B cell (primary cell): ENCODE results near the gene MBTPS1. TPM values are rescaled to one million over a fixed set of nuclear protein-coding genes. Genes with fewer than 3 reads are reported as not detected.

ENCODE experiments used
- ATAC-seq: fragments of 200-7000 bp; cut with Tn5 transposase; one replicate; pipeline ENCODE4 v1.10.0; 2021; ENCODE audit warnings: low read depth, mild to moderate bottlenecking, moderate number of reproducible peaks, moderate library complexity
- CTCF ChIA-PET: fragments of 350-600 bp; sonication (Branson Sonifier 250); formaldehyde crosslinking; loops from one replicate; lab custom pipeline; 2021; ENCODE audit warnings: antibody characterized with exemption, inconsistent platforms; lab: Charles Lee
- POLR2A ChIA-PET: fragments of 350-600 bp; sonication (Branson Sonifier 250); formaldehyde crosslinking; loops from one replicate; lab custom pipeline; 2021; ENCODE audit warnings: antibody characterized with exemption; lab: Charles Lee
- DNase-seq: peaks from one replicate; pipeline ENCODE4 v3.0.0; 2013
- H2AFZ ChIP-seq: 2 replicates; pipeline ENCODE4 v1.6.1; 2012; ENCODE audit warnings: mild to moderate bottlenecking, low read depth, low read length; ENCODE audit not compliant: insufficient read depth, poor library complexity, severe bottlenecking
- H3K27ac ChIP-seq, 2 donors: 1 replicate in 1 of 2; 2 replicates in 1 of 2; pipeline ENCODE4 v1.5.1; 2012 to 2013; ENCODE audit warnings: low read length in 2 of 2, mild to moderate bottlenecking in 2 of 2, moderate library complexity in 1 of 2
- H3K27me3 ChIP-seq, 4 experiments: fragments of 200-600 bp in 1 of 4; sonication (generic) in 1 of 4; replicated peaks in 1 of 4; 1 replicate in 2 of 4; 2 replicates in 2 of 4; pipeline versions ENCODE4 v1.6.1 to v1.7.0; 2013 to 2016; ENCODE audit warnings: low read length in 3 of 4, mild to moderate bottlenecking in 2 of 4, mixed read lengths in 1 of 4, moderate library complexity in 1 of 4; ENCODE audit not compliant: insufficient read depth in 4 of 4, control insufficient read depth in 3 of 4; ENCODE audit errors: control extremely low read depth in 1 of 4
- H3K36me3 ChIP-seq, 2 experiments: replicated peaks in 1 of 2; 1 replicate in 1 of 2; 2 replicates in 1 of 2; pipeline versions ENCODE4 v1.6.1 to v1.7.1; 2013; ENCODE audit warnings: low read length in 1 of 2; ENCODE audit not compliant: insufficient read depth in 2 of 2, control insufficient read depth in 1 of 2; ENCODE audit errors: control extremely low read depth in 1 of 2, extremely low read depth in 1 of 2
- H3K4me1 ChIP-seq, 2 donors: fragments of 200-600 bp in 1 of 2; sonication (generic) in 1 of 2; 1 replicate in 1 of 2; 2 replicates in 1 of 2; pipeline versions ENCODE4 v1.5.1 to v1.6.1; 2013 to 2017; ENCODE audit warnings: low read length in 2 of 2; ENCODE audit not compliant: control insufficient read depth in 2 of 2, insufficient read depth in 2 of 2
- H3K4me2 ChIP-seq: replicated peaks from 2 replicates; pipeline ENCODE3; 2012; ENCODE audit warnings: mild to moderate bottlenecking, low read depth, low read length; ENCODE audit not compliant: poor library complexity, severe bottlenecking
- H3K4me3 ChIP-seq, 5 experiments: fragments of 200-600 bp in 1 of 5; sonication (generic) in 1 of 5; 1 replicate in 3 of 5; 2 replicates in 2 of 5; pipeline versions ENCODE4 v1.5.1 to v1.7.0; 2011 to 2016; ENCODE audit warnings: low read length in 4 of 5, mild to moderate bottlenecking in 4 of 5, low read depth in 2 of 5, control low read depth in 1 of 5, moderate library complexity in 1 of 5; ENCODE audit not compliant: insufficient read depth in 1 of 5; ENCODE audit errors: control extremely low read depth in 1 of 5, extremely low read depth in 1 of 5
- H3K79me2 ChIP-seq: fragments of 200-600 bp; sonication (generic); one replicate; pipeline ENCODE4 v1.6.0; 2016; ENCODE audit warnings: low read length; ENCODE audit not compliant: control insufficient read depth, insufficient read depth
- H3K9ac ChIP-seq: fragments of 200-600 bp; sonication (generic); 2 replicates; pipeline ENCODE4 v1.6.1; 2017; ENCODE audit warnings: mild to moderate bottlenecking, low read length, moderate library complexity
- H3K9me3 ChIP-seq, 3 donors: one replicate each; pipeline versions ENCODE4 v1.6.1 to v1.7.1; 2013; ENCODE audit warnings: low read length in 2 of 3; ENCODE audit not compliant: control insufficient read depth in 2 of 3, insufficient read depth in 1 of 3; ENCODE audit errors: control extremely low read depth in 1 of 3
- H4K20me1 ChIP-seq: 2 replicates; pipeline ENCODE4 v1.6.0; 2012; ENCODE audit warnings: mild to moderate bottlenecking, low read length; ENCODE audit not compliant: insufficient read depth, control insufficient read depth, poor library complexity, severe bottlenecking
- H3K27ac Mint-ChIP-seq: one replicate; pipeline ENCODE4 v1.8.0; 2021; ENCODE audit warnings: mixed read lengths
- H3K27me3 Mint-ChIP-seq: one replicate; pipeline ENCODE4 v1.8.0; 2021; ENCODE audit warnings: mixed read lengths
- H3K4me1 Mint-ChIP-seq: one replicate; pipeline ENCODE4 v1.8.0; 2021; ENCODE audit warnings: mixed read lengths
- H3K4me3 Mint-ChIP-seq: one replicate; pipeline ENCODE4 v1.8.0; 2021; ENCODE audit warnings: mixed read lengths
- H3K9me3 Mint-ChIP-seq: one replicate; pipeline ENCODE4 v1.8.0; 2022; ENCODE audit warnings: mixed read lengths; ENCODE audit not compliant: insufficient read depth
- EZH2 ChIP-seq: IDR thresholded peaks from 2 replicates; pipeline ENCODE4 v1.6.1; 2012; ENCODE audit warnings: borderline replicate concordance, low read depth, mild to moderate bottlenecking, moderate library complexity, low read length; ENCODE audit not compliant: insufficient read depth, poor library complexity, severe bottlenecking
- WGBS: methylation state at CpG from one replicate; pipeline ENCODE4 v1.1.5; 2013; ENCODE audit warnings: missing lambda C conversion rate; ENCODE audit not compliant: insufficient coverage; 5-methylcytosine and 5-hydroxymethylcytosine counted together
- intact Hi-C: fragments of 100-400 bp; cut with micrococcal nuclease; formaldehyde crosslinking; loops from one replicate; pipeline ENCODE4 v1.10.0; 2022
- polyA plus RNA-seq: library from polyadenylated mRNA; depleted of rRNA; stranded (reverse); fragments of >200 nt; gene quantifications from 2 replicates; pipeline ENCODE4 v1.2.3, GENCODE V29; 2012
- total RNA-seq, 2 donors: library from RNA; stranded (reverse); fragments of 120-200 nt in 1 of 2; gene quantifications; 1 replicate in 1 of 2; 2 replicates in 1 of 2; pipeline versions ENCODE4 v1.2.3 to v1.2.4, GENCODE V29; 2013 to 2022
- TF ChIP-seq, protein P1 (sequence below): fragments of 200-600 bp; IDR thresholded peaks from one replicate; pipeline ENCODE4 v1.8.0; 2022; ENCODE audit warnings: antibody characterized with exemption, mild to moderate bottlenecking

Gene MBTPS1
- total and polyA plus RNA-seq, 2 donors (not counting 1 experiment from before 2014, with no cell fraction given) = 85.9 to 120 TPM

GRCh38 chr16:84068783-84069462, 47.8 kb downstream of the MBTPS1 start:
- Histone ChIP-seq H3K9me3 (no peaks in the 10 kb centered on the region), H3K36me3 (peaks cover 2 to 75% of the 10 kb centered on the region in 2 experiments), H4K20me1 (peaks cover 4% of the 10 kb centered on the region), H2AFZ (no peak overlapping the region), H3K79me2 (no peaks in the 10 kb centered on the region), H3K27ac (no peak overlapping the region), H3K4me3 (no peak overlapping the region), H3K27me3 (no peaks in the 10 kb centered on the region), H3K4me1 (no peaks in the 10 kb centered on the region), H3K9ac (no peak overlapping the region), H3K4me2 (no peak overlapping the region)
- no peaks in the 10 kb centered on the region for H3K27me3 Mint-ChIP-seq
- H3K27ac Mint-ChIP-seq = no peak overlapping the region
- no peak overlapping the region for H3K4me3 Mint-ChIP-seq
- TF ChIP-seq EZH2 = no peak
- TF ChIP-seq, protein P1, sequence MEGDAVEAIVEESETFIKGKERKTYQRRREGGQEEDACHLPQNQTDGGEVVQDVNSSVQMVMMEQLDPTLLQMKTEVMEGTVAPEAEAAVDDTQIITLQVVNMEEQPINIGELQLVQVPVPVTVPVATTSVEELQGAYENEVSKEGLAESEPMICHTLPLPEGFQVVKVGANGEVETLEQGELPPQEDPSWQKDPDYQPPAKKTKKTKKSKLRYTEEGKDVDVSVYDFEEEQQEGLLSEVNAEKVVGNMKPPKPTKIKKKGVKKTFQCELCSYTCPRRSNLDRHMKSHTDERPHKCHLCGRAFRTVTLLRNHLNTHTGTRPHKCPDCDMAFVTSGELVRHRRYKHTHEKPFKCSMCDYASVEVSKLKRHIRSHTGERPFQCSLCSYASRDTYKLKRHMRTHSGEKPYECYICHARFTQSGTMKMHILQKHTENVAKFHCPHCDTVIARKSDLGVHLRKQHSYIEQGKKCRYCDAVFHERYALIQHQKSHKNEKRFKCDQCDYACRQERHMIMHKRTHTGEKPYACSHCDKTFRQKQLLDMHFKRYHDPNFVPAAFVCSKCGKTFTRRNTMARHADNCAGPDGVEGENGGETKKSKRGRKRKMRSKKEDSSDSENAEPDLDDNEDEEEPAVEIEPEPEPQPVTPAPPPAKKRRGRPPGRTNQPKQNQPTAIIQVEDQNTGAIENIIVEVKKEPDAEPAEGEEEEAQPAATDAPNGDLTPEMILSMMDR = no peak
- H3K4me1 Mint-ChIP-seq = no peaks in the 10 kb centered on the region
- CTCF ChIA-PET = interaction anchor here (0.5 to 3.5 kb wide), 4 partner anchors 15 to 442 kb away, joined by 3 to 16 read pairs (median 6); no protein-coding TSS in a partner anchor
- DNase-seq (no peak), ATAC-seq (no peak)
- POLR2A ChIA-PET = no interaction called here
- intact Hi-C loops = loop anchor here (5.0 kb wide), 1 partner anchor 112 kb away; no protein-coding TSS in a partner anchor
- 96% methylated on average over 13 of the region's 13 CpGs for WGBS
- H3K9me3 Mint-ChIP-seq = no peaks in the 10 kb centered on the region

- no peak overlapping the region for H2AFZ ChIP-seq
- Mint-ChIP-seq H3K4me1 (no peaks in the 10 kb centered on the region), H3K27ac (no peak overlapping the region), H3K27me3 (no peaks in the 10 kb centered on the region), H3K4me3 (no peak overlapping the region), H3K9me3 (no peaks in the 10 kb centered on the region)
- TF ChIP-seq EZH2 = no peak
- TF ChIP-seq, protein P1 = no peak
- H3K4me3 ChIP-seq = no peak overlapping the region
- H4K20me1 ChIP-seq = peaks cover 4% of the 10 kb centered on the region
- 96% methylated on average over 5 of the region's 8 CpGs for WGBS
- DNase-seq = no peak
- H3K27me3 ChIP-seq = no peaks in the 10 kb centered on the region
- H3K4me2 ChIP-seq = no peak overlapping the region
- no peaks in the 10 kb centered on the region for H3K9me3 ChIP-seq
- no peaks in the 10 kb centered on the region for H3K4me1 ChIP-seq
- ChIA-PET CTCF (interaction anchor here (1.0 to 3.6 kb wide), 3 partner anchors 16 to 119 kb away, joined by 3 to 16 read pairs (median 13); partner anchors contain the start of gene TAF1C), POLR2A (no interaction called here)
- ATAC-seq = no peak
- intact Hi-C loops = loop anchor here (5.0 kb wide), 1 partner anchor 111 kb away; no protein-coding TSS in a partner anchor
- no peaks in the 10 kb centered on the region for H3K79me2 ChIP-seq
- H3K36me3 ChIP-seq = peaks cover 2 to 74% of the 10 kb centered on the region in 2 experiments
- H3K9ac ChIP-seq = no peak overlapping the region
- no peak overlapping the region for H3K27ac ChIP-seq
These were observed 48.7 kb downstream of the MBTPS1 start for GRCh38 chr16:84068041-84068440.
